ENCODE data around the gene CMTR1. TPM values are rescaled to one million over a fixed set of nuclear protein-coding genes. Genes with fewer than 3 reads are reported as not detected.
"Not testable (repeated sequence)": the region's sequence is repeated elsewhere in the genome, so short reads cannot be mapped to it uniquely, and the experiment has no call there.

CMTR1 gene
- polyA plus RNA-seq, 3 donors: 13.0 to 17.6 (median 13.8) TPM

DNA sequence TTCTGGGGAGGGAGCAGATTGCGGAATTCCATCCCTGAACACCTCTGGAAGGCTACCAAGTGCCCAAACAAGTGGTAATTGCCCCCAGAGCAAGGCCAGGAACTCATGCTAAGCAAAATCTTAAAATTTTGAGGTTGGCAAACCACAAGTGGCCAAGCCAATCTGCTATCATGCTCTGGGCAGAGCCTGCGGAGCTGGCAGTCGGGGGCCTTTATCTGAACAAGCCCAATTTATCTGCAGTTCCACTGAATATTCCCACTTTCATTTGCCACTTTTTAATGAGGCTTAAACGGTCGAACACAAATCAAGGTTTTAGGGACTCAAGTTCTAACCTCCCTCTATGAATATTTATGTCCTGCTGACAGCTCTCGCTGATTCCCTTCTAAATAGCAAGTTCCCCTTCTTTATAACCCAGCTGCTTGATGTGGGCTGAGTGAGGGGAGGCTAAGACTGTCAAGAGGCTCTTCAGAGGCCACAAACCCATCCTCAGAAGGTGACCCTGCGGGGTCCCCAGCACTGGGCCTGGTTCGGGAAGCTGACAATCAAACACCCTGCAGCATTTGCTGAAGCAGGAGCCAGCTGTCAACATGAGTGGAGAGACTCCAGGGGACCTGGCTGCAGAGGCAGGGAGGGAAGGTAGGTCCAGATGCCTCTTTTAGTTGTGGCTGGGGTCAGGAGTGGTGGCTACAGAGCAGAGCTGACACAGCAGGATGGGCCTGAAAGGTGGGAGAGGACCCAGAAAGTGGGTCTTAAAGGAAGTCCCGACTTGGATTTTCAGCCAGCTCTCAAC, 54.8 kb downstream of the CMTR1 start:
- 68 to 71% (median 71%) methylated on average over 9 of the region's 9 CpGs for WGBS, 3 donors
- no peak overlapping the region for H3K27ac ChIP-seq (ENCODE audit: low read depth, low read length)

DNA sequence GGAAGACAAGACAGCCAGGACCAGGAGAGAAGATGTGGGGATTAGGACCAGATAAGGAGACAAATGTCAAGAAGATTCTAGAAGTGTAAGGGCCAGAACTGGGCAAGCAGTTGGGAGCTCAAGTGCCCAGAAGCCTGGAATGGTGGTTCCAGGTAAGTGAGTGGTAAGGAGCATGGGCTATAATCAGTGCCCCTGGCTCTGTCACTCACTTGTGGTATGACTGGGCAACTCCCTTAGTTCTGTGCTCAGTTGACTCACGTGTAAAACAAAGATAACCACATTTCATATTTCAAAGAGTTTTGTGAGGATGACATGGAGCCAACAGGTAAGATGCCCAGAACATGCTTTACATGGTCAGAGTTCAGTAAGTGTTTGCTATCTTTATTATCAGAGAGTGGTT, 55.5 kb downstream of the CMTR1 start:
- WGBS, 3 donors: 48 to 58% (median 56%) methylated on average over 1 of the region's 1 CpG

DNA sequence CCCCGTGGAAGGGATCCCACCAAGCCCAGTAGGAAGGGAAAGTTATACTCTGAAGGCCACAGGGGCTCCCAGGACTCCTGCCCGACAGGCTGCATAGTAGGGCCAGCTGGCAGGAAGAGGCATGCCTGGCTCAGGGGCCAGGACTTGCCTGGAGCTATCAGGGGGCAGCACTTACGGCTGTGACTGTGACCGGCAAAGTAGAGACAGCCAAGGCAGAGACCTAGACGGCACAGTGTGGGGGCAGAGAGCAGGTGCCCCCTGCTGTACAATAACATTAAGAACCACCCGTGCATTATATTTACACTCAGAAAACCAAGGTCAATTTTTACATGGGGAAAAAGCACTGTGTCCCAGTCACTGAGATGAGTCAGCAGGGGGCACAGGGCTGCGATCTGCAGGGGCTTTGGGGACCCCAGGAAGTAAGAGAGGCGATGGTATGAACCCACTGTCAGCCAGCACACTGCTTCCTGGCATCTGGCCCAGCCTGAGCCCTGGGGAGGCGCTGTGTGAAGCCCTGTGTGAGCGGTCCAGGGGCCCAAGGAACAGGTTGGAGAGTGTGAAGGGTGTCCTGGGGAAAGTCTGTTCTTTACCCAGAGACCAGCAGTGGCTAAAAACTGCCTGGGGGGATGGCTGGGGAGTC, 56.8 kb downstream of the CMTR1 start:
- WGBS, 3 donors: 46 to 58% (median 51%) methylated on average over 10 of the region's 10 CpGs
- no peak overlapping the region for H3K27ac ChIP-seq (ENCODE audit: low read depth, low read length)

More for the DNA sequence above, 55.5 kb downstream of the CMTR1 start:
- H3K27ac ChIP-seq (ENCODE audit: low read depth, low read length): no peak overlapping the region

DNA sequence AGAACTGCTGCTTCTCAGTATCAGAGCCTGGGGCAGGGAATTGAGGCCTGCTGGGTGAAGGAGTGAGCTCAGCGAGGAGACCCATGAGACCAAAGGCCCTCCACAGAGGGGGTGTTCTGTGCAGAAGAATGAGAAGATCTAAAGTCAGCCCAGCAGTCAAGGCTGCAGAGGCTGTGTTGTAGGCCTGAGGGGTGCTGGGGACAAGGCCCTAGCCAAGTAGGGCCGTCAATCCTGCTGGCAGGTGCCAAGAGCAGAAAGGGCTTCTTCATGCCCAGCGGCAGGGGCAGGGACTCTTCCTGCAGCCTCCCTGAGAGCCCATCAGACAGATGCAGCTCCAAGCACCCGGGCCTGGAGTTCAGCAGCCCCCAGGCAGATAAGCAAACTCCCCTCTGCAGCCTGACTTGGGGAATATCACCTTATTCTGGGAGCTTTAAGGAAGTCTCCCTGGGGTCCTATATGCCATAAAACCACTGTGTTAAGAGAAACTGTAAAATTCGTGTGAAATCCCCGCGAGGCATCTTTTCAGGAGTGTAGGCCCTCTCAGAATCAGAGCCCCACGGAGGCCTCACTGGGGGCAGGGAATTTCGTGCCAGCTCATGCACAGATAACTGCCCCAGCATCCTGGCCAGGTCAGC, 57.6 kb downstream of the CMTR1 start:
- 74 to 83% (median 80%) methylated on average over 9 of the region's 9 CpGs for WGBS, 3 donors

DNA sequence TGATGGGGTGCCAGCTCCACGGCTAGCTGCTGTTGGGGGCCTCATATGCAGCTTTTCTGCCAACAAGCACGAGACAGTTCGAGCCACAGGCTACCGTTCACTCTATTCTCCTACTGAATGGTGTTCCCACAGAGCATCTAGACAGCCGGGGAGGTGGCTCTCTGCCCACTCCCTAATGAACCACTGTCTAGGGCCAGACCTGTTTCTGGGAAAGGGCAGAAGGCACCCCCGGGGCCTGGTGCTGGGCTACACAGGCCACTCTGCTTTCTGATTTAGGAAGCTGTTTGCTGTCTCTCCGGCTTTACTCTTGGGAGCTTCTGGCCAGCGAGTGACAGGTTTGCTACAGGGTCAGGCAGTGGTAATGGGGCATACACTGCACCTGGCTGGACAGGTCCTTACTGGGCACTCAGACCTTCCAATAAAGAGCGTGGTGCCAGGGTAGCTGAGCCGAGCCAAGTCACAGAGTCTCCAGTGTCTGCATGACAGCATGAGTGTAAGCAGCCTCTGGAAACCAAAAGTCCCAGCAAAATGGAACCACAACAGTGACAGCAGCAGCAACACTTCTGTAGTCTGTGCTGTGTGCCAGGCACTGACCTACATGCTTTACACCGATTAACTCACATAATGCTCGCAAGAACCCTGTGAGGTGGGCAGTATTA, 58.3 kb downstream of the CMTR1 start:
- WGBS, 3 donors: 69 to 77% (median 70%) methylated on average over 12 of the region's 12 CpGs
- H3K27ac ChIP-seq (ENCODE audit: low read depth, low read length): no peak overlapping the region

More for the DNA sequence above, 57.6 kb downstream of the CMTR1 start:
- H3K27ac ChIP-seq (ENCODE audit: low read depth, low read length): no peak overlapping the region

DNA sequence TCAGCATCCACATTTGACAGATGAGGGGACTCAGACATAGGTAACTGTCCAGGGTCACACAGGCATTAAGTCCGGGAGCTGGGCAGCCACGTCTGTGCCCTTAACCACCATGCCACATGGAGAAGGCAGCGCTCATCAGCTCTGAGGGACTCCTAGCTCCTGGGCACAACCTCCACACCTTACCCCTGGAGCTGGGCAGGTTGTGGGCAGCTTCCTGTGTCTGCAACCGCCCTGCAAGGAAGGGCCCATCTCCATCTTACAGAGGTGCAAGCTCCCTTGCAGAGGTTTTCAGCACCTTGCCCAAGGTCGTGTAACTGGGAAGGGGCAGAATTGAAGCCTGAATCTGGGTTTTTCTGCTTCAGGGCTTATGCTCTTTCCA, 58.8 kb downstream of the CMTR1 start:
- WGBS, 3 donors: 70 to 86% (median 84%) methylated on average over 5 of the region's 5 CpGs
- H3K27ac ChIP-seq (ENCODE audit: low read depth, low read length): no peak overlapping the region

DNA sequence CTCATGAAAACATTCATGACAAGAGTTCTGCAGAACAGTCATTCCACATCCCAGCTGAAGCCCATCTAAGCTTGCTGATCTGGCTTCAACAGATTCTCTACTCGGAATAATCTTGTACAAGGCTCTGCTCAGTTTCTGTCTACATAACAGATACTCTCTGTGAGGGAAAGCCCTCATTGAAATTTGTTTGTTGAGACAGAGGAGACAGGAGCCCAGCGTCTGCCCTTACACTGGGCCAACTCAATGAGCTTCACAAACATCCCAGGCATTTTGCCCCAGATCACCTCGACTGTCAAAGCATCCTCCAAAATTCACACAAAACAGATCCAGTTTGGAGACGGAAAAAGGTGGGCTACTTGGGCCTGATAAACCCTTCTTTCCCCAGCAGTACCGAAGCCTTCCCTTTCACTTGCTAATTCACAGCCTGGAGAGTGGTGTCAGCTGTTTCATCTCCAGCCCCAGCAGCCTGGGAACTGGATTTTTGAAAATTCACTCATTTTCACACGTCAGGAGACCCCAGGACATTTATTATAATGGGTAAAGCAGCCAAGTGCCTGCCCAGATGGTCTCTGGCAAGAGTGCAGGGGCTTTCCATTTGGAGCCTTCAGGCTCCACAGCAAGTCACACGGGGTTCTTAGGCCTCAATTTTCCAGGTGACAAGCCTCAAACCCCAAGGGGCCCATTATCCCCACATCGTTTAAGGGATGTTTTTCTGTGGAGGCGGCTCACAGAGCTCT, 59.4 kb downstream of the CMTR1 start:
- H3K27ac ChIP-seq (ENCODE audit: low read depth, low read length): no peak overlapping the region
- 62 to 68% (median 66%) methylated on average over 9 of the region's 9 CpGs for WGBS, 3 donors

DNA sequence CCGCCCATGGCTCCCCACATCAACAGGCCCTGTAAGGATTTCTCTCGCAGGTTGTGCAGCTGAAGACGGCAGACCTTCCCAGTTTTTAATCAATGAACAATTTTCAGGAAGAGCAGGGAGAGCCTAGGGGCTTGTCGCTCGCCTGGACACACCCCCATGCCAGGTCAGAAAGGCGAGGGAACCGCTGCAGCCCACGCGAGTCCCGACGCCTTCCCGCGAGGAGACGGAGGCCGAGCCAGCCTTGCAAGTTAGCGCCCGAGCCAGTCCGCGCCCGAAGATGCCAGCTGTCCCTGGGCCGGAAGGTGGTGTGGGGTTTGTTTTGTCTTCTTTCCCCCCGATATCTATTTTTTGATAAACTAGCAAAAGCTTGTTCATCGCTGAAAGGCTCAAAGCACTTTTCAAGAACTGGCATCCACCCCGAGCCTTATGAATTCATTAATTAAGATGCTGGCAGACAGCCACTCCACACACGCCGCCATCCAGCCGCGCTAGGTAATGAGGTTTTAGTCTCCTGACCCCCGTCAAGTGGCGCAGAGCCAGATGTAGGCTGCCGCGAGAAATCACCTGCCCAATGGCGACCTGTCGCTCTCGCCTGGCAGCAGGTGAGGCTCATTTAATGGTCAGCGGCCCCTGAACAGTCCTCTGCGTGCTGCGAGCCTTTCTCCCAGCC, 60.1 kb downstream of the CMTR1 start:
- 72 to 81% (median 76%) methylated on average over 38 of the region's 38 CpGs for WGBS, 3 donors
- H3K27ac ChIP-seq (ENCODE audit: low read depth, low read length): no peak overlapping the region

DNA sequence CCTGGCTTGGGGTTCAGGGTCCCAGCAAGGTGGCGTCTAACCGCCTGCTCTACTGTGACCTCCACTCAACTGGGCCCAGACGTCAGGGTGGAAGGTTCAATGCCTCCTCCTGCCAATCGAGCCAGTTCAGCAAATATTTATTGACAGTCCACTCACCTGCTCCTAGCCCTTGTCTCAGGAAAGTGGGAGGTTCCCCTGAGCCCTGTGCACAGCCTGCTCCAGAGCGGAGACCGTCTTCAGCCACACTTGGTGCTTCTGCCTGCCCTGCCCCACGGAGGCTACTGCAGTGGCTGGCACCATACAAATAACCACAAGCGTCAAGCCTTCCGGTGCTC, 60.6 kb downstream of the CMTR1 start:
- H3K27ac ChIP-seq (ENCODE audit: low read depth, low read length): no peak overlapping the region
- WGBS, 3 donors: 80 to 93% (median 90%) methylated on average over 9 of the region's 9 CpGs

DNA sequence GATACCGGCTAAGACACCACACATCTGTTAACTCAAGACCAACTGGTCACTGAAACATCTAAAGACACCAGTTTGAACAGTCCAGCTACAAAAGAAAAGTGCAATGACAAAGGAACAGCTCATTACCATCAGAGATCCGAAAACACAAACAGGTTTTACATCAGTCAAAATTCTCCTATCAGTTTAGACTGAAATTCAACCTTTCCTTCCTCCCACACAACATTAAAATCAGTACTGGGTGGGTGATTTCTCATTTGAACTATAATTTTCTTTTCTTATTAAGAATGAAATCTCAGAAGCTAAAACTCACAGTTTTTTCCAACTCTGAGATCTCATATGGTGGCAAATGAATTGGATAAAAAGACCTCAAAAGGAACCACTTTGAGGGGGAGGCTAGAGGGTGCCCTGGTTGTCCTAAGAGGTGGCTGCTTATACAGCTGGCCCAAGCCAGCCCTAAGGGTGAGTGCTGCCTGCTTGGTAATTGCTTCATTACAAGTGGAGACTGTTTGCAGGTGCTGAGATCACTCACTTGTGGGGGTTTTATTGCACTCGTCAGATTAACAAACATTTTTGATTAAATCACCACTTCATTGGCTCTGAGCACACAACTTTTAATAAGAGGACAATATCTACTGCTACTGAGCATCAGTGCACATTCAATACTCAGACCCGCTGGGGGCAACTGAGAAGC, 62.4 kb downstream of the CMTR1 start:
- no peak overlapping the region for H3K27ac ChIP-seq (ENCODE audit: low read depth, low read length)
- WGBS, 3 donors: 89 to 91% (median 89%) methylated on average over 4 of the region's 4 CpGs

DNA sequence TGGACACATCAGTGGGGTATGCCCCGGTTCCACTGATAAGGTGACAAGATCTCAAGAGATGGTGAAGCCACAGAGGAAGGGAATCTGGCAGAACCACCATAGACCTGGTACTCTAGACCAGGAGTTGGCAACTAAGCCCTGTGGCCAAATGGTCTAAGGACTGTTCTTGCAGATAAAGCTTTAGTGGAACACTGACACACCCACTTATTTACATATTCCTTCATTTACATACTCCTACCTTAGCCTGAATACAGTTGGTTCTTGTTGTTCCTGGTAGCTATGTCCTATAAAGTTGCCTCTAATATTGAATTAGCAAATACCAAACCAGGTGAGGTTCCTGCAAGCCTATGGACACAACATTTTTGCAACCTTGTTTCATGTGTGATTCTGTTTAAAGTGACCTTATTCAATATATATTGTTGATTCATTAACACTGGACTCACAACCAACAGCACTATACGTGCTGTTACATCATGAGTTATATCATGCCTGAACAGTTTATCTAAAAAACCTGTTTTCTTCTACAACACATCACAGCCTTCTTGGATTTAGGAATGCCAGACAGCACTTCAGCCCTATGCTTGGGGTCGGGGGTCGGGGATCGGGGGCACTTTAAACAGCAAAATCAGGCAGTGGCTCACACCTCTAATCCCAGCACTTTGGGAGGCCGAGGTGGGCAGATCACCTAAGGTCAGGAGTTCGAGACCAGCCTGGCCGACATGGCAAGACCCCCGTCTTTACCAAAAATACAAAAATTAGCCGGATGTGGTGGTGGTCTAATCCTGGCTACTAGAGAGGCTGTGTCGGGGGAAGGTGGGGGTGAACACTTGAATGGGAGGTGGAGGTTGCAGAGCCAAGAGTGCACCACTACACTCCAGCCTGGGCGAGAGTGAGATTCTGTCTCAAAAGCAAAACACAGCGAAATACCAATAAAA, 64.2 kb downstream of the CMTR1 start:
- no peak overlapping the region for H3K27ac ChIP-seq (ENCODE audit: low read depth, low read length)
- WGBS, 3 donors: 88 to 93% (median 88%) methylated on average over 13 of the region's 13 CpGs

DNA sequence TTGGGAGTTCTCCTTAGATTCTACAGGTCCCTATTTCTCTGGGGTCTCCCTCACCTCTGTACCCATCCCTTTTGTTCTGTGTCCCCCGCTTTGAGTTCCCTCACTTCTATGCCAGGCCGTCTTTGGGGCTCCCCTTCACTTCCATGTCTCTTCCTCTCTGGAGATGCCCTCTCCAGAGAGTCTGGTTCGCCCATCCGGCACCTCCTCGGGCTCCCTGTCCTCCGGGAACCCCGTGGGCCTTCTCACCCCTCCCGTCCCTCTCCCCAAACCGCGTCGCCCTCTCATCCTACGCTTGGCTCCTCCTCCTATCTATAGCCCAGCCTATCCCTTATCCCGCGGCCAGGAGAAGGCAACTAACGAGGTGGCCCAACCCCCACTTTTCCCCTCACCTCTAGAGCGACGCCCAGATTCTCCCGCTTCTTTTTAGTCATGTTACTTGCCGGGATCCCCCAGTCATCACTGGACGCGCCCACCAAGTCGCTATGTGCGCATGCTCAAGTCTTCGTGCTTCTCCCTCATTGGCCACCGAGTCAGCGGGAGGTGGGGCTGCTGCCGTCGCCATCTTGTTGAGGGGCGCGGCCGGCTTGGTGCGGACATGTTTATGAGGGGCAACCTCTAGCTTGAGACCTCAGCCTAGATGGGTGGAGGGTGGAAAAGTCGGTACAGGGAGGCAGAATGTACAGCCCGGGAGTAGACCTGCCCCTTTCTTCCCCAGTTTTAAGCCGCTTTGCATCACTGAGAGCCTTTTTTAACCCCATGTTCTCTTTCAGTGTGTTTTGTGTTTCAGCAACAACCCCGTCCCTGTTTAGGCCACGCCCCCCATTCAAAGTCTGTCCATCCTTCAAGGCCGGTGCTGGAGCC, 66.6 kb downstream of the CMTR1 start, which contains the start of gene CCDC167:
CCDC167 (minus strand) TSS at position 461 of the 861 bp plus-strand sequence; CDS start at position 431, 30 bp downstream.
- no peak within 1 kb of the TSS for H3K27ac ChIP-seq (ENCODE audit: low read depth, low read length)
- WGBS, 3 donors: 1 to 2% (median 1%) methylated on average over 38 of the region's 38 CpGs

DNA sequence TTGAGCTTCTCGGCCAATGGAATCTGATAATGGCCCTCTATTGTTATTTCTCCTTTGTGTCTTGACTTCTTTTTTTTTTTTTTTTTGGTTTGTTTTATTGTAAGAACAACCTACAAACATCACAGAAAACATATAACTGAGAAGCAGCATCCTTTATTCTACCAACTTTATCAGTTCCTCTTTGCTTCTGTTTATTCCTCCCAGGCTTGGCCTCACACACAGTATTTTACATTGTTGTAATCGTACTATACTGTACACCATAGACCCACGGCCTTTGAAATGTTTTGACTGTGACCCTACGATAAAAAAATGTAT, 67.2 kb downstream of the CMTR1 start:
- H3K27ac ChIP-seq (ENCODE audit: low read depth, low read length): no peak overlapping the region
- WGBS, 3 donors: 70 to 73% (median 73%) methylated on average over 4 of the region's 4 CpGs

DNA sequence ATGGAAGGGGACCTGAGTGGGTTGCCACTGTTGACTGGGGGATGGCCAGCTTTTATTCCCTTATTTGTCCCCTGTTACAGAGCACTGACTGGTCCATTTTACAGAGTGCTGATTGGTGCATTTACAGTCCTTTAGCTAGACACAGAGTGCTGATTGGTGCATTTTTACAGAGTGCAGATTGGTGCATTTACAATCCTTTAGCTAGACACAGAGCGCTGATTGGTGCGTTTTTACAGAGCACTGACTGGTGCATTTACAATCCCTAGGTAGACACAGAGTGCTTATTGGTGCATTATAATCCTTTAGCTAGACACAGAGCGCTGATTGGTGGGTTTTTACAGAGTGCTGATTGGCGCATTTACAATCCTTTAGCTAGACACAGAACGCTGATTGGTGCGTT, 67.9 kb downstream of the CMTR1 start:
- H3K27ac ChIP-seq (ENCODE audit: low read depth, low read length): not testable (repeated sequence)
- WGBS, 3 donors: 94 to 98% (median 97%) methylated on average over 6 of the region's 6 CpGs

DNA sequence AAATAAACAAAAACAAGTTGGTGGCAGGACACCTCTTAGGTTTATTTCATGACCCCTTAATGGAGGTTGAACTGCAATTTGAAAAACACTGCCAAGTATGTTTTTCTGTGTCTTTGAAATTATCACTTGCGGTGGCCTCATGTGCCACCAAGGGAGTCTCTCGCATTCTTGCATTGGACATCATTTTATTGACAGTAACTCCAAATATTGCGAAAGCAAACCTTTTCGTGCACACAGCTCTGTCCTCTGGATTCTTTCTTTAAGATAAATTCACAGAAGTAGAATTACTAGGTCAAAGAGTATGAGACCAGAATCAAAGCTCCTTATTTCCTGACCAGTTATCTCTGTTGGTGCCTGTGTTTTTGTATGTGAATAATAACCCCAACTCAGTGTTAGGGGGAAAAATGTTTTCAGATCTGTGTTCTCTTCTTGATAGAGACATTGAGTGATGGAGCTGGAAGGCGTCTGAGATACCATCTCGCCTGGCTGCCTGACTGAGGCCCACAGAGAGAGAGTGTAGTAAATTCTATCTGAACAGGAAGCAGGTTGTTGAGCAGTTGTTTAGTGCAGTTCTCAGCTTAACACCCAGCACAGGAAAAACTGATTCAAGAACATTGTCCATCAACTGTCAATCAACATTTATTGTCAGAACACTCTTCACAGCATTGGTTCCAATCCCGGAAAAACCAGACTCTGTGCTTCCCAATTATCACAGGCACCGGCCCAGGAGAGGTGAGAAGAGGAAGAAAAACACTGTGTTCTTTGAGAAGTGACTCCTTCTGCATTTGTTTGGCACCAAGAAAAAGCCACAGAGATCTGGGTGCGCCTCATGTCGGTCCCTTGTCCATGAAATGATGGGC, 68.8 kb downstream of the CMTR1 start:
- WGBS, 3 donors: 60 to 69% (median 61%) methylated on average over 10 of the region's 10 CpGs
- H3K27ac ChIP-seq (ENCODE audit: low read depth, low read length): no peak overlapping the region

Measured in adipose tissue (tissue), 3 donors.